ENCODE results near the gene EMP1. TPM values are rescaled to one million over a fixed set of nuclear protein-coding genes. Genes with fewer than 3 reads are reported as not detected.

The EMP1 gene, protein sequence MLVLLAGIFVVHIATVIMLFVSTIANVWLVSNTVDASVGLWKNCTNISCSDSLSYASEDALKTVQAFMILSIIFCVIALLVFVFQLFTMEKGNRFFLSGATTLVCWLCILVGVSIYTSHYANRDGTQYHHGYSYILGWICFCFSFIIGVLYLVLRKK
- polyA plus RNA-seq (2012; ENCODE audit: missing spikeins): 0.36 TPM

- FAIRE-seq (peak; percentile 63), DNase-seq (ENCODE audit: insufficient read length) (no peak)
- TF ChIP-seq POLR2A (IDR thresholded peaks at IDR 0.05; ENCODE audit: low read depth, low read length) (no peak), POLR2AphosphoS5 (IDR thresholded peaks at IDR 0.05; ENCODE audit: low read depth, low read length) (no peak), TAF1 (IDR thresholded peaks at IDR 0.05; ENCODE audit: borderline replicate concordance, low read depth, low read length) (no peak)
These were observed at the start of gene EMP1 for GRCh38 chr12:13196130-13196921. Gene EMP1 (plus strand): TSS chr12:13196726. CDS start chr12:13211511, 14,785 bp downstream.

DNA sequence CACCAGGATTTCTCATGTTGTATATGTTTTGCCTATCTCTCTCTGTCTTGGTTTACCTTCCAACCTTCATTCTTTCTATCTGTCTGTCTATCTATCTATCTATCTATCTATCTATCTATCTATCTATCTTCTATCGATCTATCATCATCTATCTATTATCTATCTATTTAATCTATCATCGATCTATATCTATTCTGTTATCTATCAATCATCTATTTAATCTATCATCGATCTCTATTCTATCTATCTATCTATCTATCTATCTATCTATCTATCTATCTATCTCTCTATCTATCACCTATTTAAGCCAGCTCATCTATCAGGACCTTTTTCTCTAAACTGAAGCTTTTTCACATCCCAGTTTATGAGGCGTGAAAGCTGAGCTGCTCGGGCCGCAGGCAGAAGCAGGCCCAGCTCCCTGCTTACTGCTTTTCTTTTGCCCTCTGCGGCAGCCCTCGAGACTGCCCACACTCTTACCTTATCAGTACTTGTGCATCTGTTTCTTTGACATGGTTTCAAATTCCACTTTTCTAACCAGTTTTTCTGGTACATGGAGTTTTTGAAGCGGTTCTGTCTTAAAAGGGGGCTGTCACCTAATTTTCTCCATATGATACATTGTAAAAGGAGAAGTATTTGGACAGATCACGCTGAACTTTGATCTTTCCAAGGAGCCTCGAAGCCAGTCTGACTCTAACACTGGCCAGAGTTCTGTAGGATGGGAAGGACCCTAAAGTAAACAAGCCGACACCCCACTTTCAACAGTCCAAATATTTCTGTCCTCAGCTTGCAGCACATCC is 48.6 kb upstream of the EMP1 start:
- FAIRE-seq: no peak

DNA sequence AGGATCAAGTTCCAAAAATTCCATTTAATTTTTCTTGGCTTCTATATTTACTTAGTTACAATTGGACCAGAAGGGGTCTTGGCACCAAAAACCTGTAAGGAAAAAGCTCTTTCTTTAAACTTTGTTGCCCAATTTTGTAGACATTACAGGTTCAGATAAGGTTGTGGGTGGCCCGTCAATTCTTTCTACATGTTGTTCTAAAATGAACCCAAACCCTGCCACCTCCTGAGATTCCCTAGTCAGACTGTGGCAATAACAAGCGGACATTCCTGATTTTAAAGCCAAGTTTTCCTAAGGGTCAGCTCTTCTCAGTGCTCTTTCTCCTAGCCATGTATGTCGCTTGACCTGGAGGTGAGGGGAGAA is 48.1 kb upstream of the EMP1 start:
- FAIRE-seq (no peak), DNase-seq (ENCODE audit: insufficient read length) (no peak)
- TF ChIP-seq TAF1 (IDR thresholded peaks at IDR 0.05; ENCODE audit: borderline replicate concordance, low read depth, low read length): no peak
- TF ChIP-seq POLR2AphosphoS5 (IDR thresholded peaks at IDR 0.05; ENCODE audit: low read depth, low read length): no peak
- TF ChIP-seq POLR2A (IDR thresholded peaks at IDR 0.05; ENCODE audit: low read depth, low read length): no peak

More for the DNA sequence above, 48.6 kb upstream of the EMP1 start:
- TF ChIP-seq TAF1 (IDR thresholded peaks at IDR 0.05; ENCODE audit: borderline replicate concordance, low read depth, low read length) (no peak), POLR2AphosphoS5 (IDR thresholded peaks at IDR 0.05; ENCODE audit: low read depth, low read length) (no peak), POLR2A (IDR thresholded peaks at IDR 0.05; ENCODE audit: low read depth, low read length) (no peak)
- DNase-seq (ENCODE audit: insufficient read length): no peak

GRCh38 chr12:13149411-13149810 is 47.1 kb upstream of the EMP1 start:
- FAIRE-seq: no peak
- DNase-seq (ENCODE audit: insufficient read length): no peak
- TF ChIP-seq TAF1 (IDR thresholded peaks at IDR 0.05; ENCODE audit: borderline replicate concordance, low read depth, low read length): no peak
- TF ChIP-seq POLR2A (IDR thresholded peaks at IDR 0.05; ENCODE audit: low read depth, low read length): no peak
- no peak for TF ChIP-seq POLR2AphosphoS5 (IDR thresholded peaks at IDR 0.05; ENCODE audit: low read depth, low read length)

DNA sequence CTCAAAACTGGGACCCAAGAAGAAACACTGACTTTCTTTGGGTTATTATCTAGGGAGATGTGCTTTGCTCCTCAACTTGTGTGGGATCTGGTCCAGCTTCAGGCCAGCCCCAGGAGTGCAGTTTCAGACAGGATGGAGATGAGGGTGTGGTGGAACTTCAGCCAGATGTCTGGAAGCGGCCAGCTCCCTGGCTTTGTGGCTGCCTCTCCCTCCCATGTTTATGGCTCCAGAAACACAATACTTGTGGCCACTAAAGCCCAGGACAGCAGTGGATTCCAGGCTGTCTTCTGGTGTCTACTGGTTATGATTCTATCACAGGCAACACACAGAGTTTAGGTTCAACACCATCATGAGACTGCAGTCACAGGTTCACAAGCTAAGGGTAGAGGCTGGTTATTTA is 44.2 kb upstream of the EMP1 start:
- TF ChIP-seq TAF1 (IDR thresholded peaks at IDR 0.05; ENCODE audit: borderline replicate concordance, low read depth, low read length): no peak
- FAIRE-seq (no peak), DNase-seq (ENCODE audit: insufficient read length) (no peak)

GRCh38 chr12:13152756-13153155 is 43.8 kb upstream of the EMP1 start:
- TF ChIP-seq TAF1 (IDR thresholded peaks at IDR 0.05; ENCODE audit: borderline replicate concordance, low read depth, low read length): no peak
- TF ChIP-seq POLR2A (IDR thresholded peaks at IDR 0.05; ENCODE audit: low read depth, low read length): no peak
- no peak for TF ChIP-seq POLR2AphosphoS5 (IDR thresholded peaks at IDR 0.05; ENCODE audit: low read depth, low read length)
- FAIRE-seq (no peak), DNase-seq (ENCODE audit: insufficient read length) (no peak)

GRCh38 chr12:13153180-13153579 is 43.3 kb upstream of the EMP1 start:
- no peak for FAIRE-seq
- TF ChIP-seq POLR2AphosphoS5 (IDR thresholded peaks at IDR 0.05; ENCODE audit: low read depth, low read length) (no peak), POLR2A (IDR thresholded peaks at IDR 0.05; ENCODE audit: low read depth, low read length) (no peak), TAF1 (IDR thresholded peaks at IDR 0.05; ENCODE audit: borderline replicate concordance, low read depth, low read length) (no peak)
- no peak for DNase-seq (ENCODE audit: insufficient read length)

DNA sequence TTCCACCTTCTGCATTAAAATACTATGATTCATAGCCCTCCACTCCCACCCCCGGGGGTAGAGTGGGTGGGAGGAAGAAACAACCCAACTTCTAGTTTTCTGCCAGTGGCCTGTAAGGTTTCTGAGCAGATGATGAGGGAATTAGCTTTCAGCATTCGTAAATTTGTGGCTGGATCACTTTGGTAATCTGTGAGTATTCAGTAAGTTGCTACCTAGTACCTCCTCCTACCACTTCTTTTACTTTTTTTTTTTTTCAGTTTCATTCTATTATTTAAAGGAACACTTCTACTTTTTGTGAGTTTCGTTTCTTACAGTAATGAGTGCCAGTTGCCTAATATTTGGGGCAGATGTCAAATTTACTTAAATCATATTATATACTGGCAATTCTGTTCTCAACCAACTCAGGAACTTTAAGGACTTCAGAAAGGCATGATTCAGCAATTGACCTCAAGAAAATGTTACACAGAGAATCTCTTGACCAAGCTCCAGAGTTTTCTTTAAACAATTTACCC is 42.4 kb upstream of the EMP1 start:
- FAIRE-seq (no peak), DNase-seq (ENCODE audit: insufficient read length) (no peak)
- TF ChIP-seq POLR2AphosphoS5 (IDR thresholded peaks at IDR 0.05; ENCODE audit: low read depth, low read length) (no peak), POLR2A (IDR thresholded peaks at IDR 0.05; ENCODE audit: low read depth, low read length) (no peak), TAF1 (IDR thresholded peaks at IDR 0.05; ENCODE audit: borderline replicate concordance, low read depth, low read length) (no peak)

DNA sequence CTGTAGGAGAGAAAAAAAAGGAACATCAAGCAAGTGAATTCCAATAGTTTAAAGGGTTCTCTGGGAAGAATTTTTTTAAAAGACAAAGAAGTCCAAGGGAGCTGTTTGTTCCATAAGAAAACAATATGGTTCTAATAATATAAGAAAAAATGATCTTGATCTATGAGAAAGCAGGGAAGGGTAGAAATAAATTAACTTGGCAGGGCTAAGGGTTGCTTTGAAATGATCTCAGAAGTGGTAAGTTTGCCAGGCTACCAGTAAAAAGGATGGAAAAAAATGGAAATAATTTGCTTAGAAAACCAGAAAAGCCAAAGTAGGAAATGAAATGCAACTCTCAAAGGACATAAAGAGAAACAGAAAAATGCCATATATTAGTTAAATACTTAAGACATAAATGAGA is 41.7 kb upstream of the EMP1 start:
- TF ChIP-seq POLR2A (IDR thresholded peaks at IDR 0.05; ENCODE audit: low read depth, low read length): no peak
- no peak for TF ChIP-seq POLR2AphosphoS5 (IDR thresholded peaks at IDR 0.05; ENCODE audit: low read depth, low read length)
- TF ChIP-seq TAF1 (IDR thresholded peaks at IDR 0.05; ENCODE audit: borderline replicate concordance, low read depth, low read length): no peak
- FAIRE-seq: no peak
- DNase-seq (ENCODE audit: insufficient read length): no peak

DNA sequence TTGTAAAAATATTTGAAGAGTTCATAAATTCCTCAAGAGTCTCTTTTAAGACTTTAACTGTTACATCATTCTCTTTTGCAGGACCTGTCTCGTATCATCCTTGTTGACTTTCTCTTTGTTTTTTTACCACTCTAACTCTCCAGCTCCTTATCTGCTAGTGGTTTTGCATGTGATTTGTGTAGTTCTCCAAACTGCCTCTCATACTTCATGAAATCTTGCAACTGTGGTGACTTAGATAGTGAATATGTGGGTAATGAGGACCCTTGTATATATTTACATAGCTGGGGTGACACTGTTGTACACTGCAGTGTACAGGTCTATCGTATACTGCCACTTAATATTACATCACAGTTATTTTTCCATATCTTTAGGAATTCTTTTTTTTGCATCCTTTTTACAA is 40.2 kb upstream of the EMP1 start:
- no peak for DNase-seq (ENCODE audit: insufficient read length)
- FAIRE-seq: no peak
- TF ChIP-seq POLR2AphosphoS5 (IDR thresholded peaks at IDR 0.05; ENCODE audit: low read depth, low read length): no peak

DNA sequence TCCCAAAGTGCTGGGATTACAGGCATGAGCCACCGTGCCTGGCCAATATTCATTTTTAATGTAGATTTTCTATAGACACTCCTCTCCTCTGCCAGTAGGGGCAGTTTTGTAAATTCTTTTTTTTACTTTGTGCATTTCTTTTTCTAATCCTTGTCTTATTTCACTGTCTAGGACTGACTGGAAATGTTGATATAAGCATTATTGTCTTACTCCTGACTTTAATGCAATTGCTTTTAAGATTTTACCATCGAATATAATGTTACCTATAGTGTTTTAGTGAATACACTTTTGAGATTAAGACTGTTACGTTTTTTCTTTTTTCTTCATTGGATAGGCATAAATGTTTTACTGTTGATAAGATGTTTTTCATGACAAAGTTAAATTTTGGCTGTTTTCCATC is 35.4 kb upstream of the EMP1 start:
- FAIRE-seq (no peak), DNase-seq (ENCODE audit: insufficient read length) (no peak)
- TF ChIP-seq POLR2A (IDR thresholded peaks at IDR 0.05; ENCODE audit: low read depth, low read length): no peak
- TF ChIP-seq TAF1 (IDR thresholded peaks at IDR 0.05; ENCODE audit: borderline replicate concordance, low read depth, low read length): no peak
- TF ChIP-seq POLR2AphosphoS5 (IDR thresholded peaks at IDR 0.05; ENCODE audit: low read depth, low read length): no peak

Data from GM12892 (cell line).